ENCODE data around the gene IVNS1ABP.

The IVNS1ABP gene

DNA sequence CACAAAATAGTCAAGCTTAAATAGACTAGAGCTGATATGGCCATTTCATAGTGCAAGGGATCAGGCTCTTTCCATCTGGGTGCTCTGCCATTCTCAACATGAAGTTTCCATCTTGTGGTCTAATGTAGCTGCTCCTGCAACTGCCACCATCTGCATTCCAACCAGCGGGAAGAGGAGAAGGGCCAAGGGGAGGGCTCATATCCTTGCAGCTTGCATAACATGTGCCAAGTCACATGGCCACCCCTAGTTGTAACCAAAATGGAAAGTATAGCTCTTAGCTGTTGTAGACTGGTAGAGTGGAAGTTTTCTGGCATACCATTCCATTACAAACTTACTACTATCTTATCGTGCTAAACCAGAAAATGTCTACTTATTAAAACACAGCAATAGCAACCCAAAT lies 38.9 kb upstream of the IVNS1ABP start:
- TF ChIP-seq, protein P1, sequence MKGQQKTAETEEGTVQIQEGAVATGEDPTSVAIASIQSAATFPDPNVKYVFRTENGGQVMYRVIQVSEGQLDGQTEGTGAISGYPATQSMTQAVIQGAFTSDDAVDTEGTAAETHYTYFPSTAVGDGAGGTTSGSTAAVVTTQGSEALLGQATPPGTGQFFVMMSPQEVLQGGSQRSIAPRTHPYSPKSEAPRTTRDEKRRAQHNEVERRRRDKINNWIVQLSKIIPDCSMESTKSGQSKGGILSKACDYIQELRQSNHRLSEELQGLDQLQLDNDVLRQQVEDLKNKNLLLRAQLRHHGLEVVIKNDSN (IDR thresholded peaks at IDR 0.05), result peak; percentile 75
- no peak for TF ChIP-seq NFIC (IDR thresholded peaks at IDR 0.05)
- TF ChIP-seq, protein P2, sequence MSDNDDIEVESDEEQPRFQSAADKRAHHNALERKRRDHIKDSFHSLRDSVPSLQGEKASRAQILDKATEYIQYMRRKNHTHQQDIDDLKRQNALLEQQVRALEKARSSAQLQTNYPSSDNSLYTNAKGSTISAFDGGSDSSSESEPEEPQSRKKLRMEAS (IDR thresholded peaks at IDR 0.05), result 0 out of 2 replicates have a peak, but pooled peaks have one; percentile 11
- TF ChIP-seq TEAD4 (IDR thresholded peaks at IDR 0.05), result 0 out of 2 replicates have a peak, but pooled peaks have one; percentile 15

DNA sequence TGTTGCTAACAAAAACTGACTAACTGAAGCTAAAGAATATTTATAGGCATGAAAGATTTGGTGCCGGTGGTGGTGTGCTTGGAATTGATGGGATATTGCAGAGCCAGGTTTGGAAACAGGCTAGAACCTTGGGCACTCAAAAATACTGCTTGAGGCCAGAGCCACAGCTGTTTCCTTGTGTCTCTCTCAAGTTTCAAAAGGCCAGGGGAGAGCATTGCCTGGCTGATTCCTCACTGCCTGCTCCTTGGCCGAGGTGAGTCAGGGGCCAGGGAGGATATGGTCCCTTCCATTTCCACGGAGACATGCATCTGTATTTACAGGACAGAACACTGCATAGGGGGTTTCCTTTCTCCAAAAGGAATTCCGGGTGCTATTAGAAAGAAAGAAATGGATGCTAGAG lies 36.1 kb upstream of the IVNS1ABP start:
- TF ChIP-seq, protein P1 (IDR thresholded peaks at IDR 0.05), result no peak
- no peak for TF ChIP-seq TAF1 (IDR thresholded peaks at IDR 0.05; ENCODE audit: low read depth)
- no peak for TF ChIP-seq NFIC (IDR thresholded peaks at IDR 0.05)
- TF ChIP-seq RAD21 (IDR thresholded peaks at IDR 0.05; ENCODE audit: low read depth), result no peak
- no peak for TF ChIP-seq CREB1 (IDR thresholded peaks at IDR 0.05; ENCODE audit: low read depth)
- no peak for TF ChIP-seq EP300 (IDR thresholded peaks at IDR 0.05; ENCODE audit: borderline replicate concordance)
- TF ChIP-seq, protein P3, sequence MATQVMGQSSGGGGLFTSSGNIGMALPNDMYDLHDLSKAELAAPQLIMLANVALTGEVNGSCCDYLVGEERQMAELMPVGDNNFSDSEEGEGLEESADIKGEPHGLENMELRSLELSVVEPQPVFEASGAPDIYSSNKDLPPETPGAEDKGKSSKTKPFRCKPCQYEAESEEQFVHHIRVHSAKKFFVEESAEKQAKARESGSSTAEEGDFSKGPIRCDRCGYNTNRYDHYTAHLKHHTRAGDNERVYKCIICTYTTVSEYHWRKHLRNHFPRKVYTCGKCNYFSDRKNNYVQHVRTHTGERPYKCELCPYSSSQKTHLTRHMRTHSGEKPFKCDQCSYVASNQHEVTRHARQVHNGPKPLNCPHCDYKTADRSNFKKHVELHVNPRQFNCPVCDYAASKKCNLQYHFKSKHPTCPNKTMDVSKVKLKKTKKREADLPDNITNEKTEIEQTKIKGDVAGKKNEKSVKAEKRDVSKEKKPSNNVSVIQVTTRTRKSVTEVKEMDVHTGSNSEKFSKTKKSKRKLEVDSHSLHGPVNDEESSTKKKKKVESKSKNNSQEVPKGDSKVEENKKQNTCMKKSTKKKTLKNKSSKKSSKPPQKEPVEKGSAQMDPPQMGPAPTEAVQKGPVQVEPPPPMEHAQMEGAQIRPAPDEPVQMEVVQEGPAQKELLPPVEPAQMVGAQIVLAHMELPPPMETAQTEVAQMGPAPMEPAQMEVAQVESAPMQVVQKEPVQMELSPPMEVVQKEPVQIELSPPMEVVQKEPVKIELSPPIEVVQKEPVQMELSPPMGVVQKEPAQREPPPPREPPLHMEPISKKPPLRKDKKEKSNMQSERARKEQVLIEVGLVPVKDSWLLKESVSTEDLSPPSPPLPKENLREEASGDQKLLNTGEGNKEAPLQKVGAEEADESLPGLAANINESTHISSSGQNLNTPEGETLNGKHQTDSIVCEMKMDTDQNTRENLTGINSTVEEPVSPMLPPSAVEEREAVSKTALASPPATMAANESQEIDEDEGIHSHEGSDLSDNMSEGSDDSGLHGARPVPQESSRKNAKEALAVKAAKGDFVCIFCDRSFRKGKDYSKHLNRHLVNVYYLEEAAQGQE (IDR thresholded peaks at IDR 0.05; ENCODE audit: low read depth), result no peak

DNA sequence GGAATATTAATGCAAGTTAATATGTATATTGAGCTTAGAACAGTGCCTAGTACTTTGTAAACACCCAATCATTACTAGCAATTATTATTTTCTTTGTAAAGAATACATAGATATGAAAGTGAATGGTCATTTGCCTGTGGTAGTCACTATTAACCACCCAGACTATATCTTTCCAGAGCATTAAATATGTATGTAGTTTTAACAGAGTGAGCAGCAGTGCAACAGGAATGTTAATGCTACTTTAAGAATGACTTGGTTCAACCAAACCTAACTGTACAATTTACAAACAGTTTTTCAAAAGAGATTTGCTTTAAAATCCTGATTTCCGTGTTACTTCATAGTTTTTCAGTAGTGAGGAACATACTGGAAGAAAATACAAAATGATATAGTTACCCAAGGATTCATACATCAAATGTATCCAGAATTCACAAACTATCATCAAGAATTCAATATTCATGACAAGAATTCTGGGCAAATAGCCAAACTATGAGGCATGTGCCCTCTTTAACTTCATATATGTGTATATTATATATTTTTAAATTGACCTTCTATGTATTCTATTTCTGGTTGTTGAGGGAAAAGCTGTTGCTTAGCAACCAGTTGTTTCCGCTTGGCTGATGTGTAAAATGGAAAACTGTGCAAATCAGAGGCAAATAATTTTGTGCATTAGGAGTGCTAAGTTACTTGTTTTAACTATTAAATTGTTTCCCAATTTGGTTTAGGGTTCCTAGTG lies 34.9 kb upstream of the IVNS1ABP start:
- TF ChIP-seq TCF12 (IDR thresholded peaks at IDR 0.05; ENCODE audit: low read depth) (no peak), YY1 (IDR thresholded peaks at IDR 0.05; ENCODE audit: low read depth) (no peak), NFIC (IDR thresholded peaks at IDR 0.05) (no peak; the same call in 1 of the 2 replicates), CREB1 (IDR thresholded peaks at IDR 0.05; ENCODE audit: low read depth) (no peak), ZBTB7A (IDR thresholded peaks at IDR 0.05; ENCODE audit: low read depth) (no peak)
- TF ChIP-seq, protein P3 (IDR thresholded peaks at IDR 0.05; ENCODE audit: low read depth), result no peak
- TF ChIP-seq, protein P1 (IDR thresholded peaks at IDR 0.05), result no peak

DNA sequence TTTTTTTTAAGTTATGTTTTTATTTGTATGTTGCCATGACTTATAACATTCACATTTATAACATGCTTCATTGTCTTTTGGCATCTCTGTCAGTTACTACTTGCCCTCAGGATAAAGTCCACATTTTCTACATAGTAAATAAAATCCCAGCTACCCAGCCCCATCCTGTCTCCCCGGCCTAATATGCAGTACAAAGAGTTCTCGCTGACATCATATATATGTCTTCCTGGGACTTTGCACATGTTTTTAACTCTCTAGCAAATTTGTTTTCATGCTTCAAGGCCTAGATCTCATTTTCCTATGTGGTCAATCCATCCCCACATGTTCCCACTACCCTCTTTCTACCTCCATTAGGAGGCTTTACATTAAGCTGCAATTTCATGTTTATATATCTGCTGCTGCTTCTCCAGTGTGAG lies 33.0 kb upstream of the IVNS1ABP start:
- TF ChIP-seq CEBPB (IDR thresholded peaks at IDR 0.05) (no peak), TEAD4 (IDR thresholded peaks at IDR 0.05) (no peak), EP300 (IDR thresholded peaks at IDR 0.05; ENCODE audit: borderline replicate concordance) (no peak), NFIC (IDR thresholded peaks at IDR 0.05) (no peak), ZBTB7A (IDR thresholded peaks at IDR 0.05; ENCODE audit: low read depth) (no peak)

DNA sequence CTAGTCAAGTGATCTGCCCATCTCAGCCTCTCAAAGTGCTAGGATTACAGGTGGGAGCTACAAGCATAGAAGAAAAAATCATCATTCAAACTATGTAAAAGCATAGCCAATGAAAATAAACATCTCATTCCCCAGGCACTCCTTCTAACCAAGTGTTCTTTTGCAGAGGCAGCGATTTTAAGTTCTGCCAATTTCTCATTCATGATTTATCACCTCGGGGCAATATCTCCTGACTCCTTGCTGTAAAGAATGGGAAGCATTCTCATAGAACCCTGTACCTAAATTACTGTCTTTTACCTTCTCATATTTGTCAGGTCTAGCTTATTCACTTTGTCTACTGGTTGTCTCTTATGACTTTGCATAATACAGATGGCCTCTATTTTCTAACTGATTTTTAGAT lies 32.5 kb upstream of the IVNS1ABP start:
- TF ChIP-seq CREB1 (IDR thresholded peaks at IDR 0.05; ENCODE audit: low read depth) (no peak), CEBPB (IDR thresholded peaks at IDR 0.05) (no peak), TAF1 (IDR thresholded peaks at IDR 0.05; ENCODE audit: low read depth) (no peak), ZBTB7A (IDR thresholded peaks at IDR 0.05; ENCODE audit: low read depth) (no peak), RAD21 (IDR thresholded peaks at IDR 0.05; ENCODE audit: low read depth) (no peak), FOXM1 (IDR thresholded peaks at IDR 0.05; ENCODE audit: borderline replicate concordance, low read depth) (no peak), YY1 (IDR thresholded peaks at IDR 0.05; ENCODE audit: low read depth) (no peak)
- TF ChIP-seq, protein P1 (IDR thresholded peaks at IDR 0.05), result no peak

DNA sequence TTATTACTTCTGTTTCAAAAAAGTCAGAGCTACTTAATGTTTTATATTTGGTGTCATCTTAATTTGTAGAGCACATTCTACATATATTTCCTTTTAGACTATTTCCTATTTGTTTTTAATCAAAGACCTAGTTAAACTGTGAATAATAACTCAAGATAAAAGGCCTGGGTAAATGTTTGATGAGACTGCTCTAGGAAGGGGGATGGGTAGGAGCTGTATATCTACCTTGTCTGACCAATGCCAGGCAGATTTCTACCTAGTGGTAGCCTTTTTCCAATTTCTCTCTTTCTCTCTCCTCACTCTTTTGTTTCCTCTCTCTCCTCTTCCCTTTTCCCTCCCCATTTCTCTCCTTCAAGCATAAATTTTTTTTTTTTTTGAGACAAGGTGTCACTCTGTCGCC lies 31.9 kb upstream of the IVNS1ABP start:
- TF ChIP-seq TEAD4 (IDR thresholded peaks at IDR 0.05) (no peak), RAD21 (IDR thresholded peaks at IDR 0.05; ENCODE audit: low read depth) (no peak), NFIC (IDR thresholded peaks at IDR 0.05) (no peak), TCF12 (IDR thresholded peaks at IDR 0.05; ENCODE audit: low read depth) (no peak), ZBTB7A (IDR thresholded peaks at IDR 0.05; ENCODE audit: low read depth) (no peak), CREB1 (IDR thresholded peaks at IDR 0.05; ENCODE audit: low read depth) (no peak)
- TF ChIP-seq, protein P2 (IDR thresholded peaks at IDR 0.05), result no peak

All from Ishikawa (cell line).